ENCODE results near the gene HTRA3.

DNA sequence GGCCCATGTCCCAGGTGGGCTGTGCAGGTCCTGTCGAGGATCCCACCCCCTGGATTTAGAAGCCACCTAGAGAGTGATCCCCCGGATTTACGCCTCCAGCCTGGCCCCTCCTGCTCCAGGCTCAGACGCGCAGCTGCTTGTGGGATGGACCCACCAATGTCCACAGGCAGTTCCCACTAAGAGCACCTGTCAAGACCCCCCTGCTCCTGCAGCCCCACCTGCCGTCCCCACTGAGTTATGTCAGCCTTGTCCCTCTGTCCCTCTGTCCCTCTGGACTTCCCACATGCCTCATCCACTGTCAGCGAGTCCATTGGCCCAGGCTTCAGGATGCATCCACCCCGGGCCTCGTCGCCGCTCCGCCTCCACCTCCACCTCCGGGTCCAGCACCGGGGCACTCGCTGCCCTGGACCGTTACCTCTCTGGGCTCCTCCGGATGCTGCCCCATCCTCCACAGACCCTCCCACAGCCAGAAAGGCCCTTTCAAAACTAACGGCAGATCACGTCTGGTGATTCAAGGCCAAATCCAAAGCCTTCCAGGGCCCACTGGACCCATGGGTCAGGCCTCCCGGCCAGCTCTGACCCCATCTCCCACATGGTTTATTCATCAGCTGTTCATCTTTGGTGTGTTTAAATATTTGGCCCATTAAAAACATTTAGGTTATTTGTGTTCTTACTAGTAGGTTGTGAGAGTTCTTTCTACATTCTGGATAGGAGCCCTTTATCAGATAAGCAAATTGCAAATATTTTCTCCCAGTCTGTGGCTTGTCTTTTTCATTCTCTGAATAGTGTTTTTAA, 28.3 kb downstream of the HTRA3 start:
- TF ChIP-seq EZH2phosphoT487 (IDR thresholded peaks at IDR 0.05) (no peak), CTCF (IDR thresholded peaks at IDR 0.05) (no peak)

Measured in neural progenitor cell (in vitro differentiated cells).